ENCODE measurements around the gene TIMM44. TPM values are rescaled to one million over a fixed set of nuclear protein-coding genes. Genes with fewer than 3 reads are reported as not detected.

TIMM44 gene
- total RNA-seq, 1 experiment from 2014 or later, result 72.8 TPM

GRCh38 chr19:7932930-7933300, 10.6 kb downstream of the TIMM44 start:
- H3K27ac ChIP-seq, result no peak overlapping the region
- ChIA-PET POLR2A (ENCODE audit: unreplicated experiment) (no interaction called here), CTCF (no interaction called here)
- no peak for DNase-seq
- H4K20me1 ChIP-seq (ENCODE audit: insufficient read depth), result peaks cover 13% of the 10 kb centered on the region
- TF ChIP-seq EZH2 (IDR thresholded peaks at IDR 0.05; ENCODE audit: low read depth) (no peak), CTCF (conservative IDR thresholded peaks at IDR 0.05) (no peak)
- no peaks in the 10 kb centered on the region for H3K9me2 ChIP-seq (ENCODE audit: insufficient read depth)
- H3K27me3 ChIP-seq (ENCODE audit: insufficient read depth, low read depth), result no peaks in the 10 kb centered on the region
- H3K4me3 ChIP-seq, result no peak overlapping the region
- H3K79me2 ChIP-seq (ENCODE audit: low read depth), result peaks cover 4% of the 10 kb centered on the region
- H3K9me3 ChIP-seq (ENCODE audit: insufficient read depth, low read depth), result no peaks in the 10 kb centered on the region
- no peak overlapping the region for H3K4me2 ChIP-seq
- H3K36me3 ChIP-seq (ENCODE audit: low read depth), result peaks cover 37% of the 10 kb centered on the region
- peaks cover 26% of the 10 kb centered on the region for H3K4me1 ChIP-seq (replicated peaks; ENCODE audit: insufficient read depth)
- no TSS peak for BruUV-seq (replicated peaks)
- intact Hi-C loops (cut with micrococcal nuclease; ENCODE audit: unreplicated experiment), result no loop called here
- peaks cover 37% of the 10 kb centered on the region for H3F3A ChIP-seq (ENCODE audit: insufficient read depth, low read depth)
- H2AFZ ChIP-seq, result no peak overlapping the region

- Histone ChIP-seq H3K4me1 (replicated peaks; ENCODE audit: insufficient read depth) (peaks cover 28% of the 10 kb centered on the region), H3K27ac (no peak overlapping the region), H3K9me3 (ENCODE audit: insufficient read depth, low read depth) (no peaks in the 10 kb centered on the region), H3K9me2 (ENCODE audit: insufficient read depth) (no peaks in the 10 kb centered on the region), H4K20me1 (ENCODE audit: insufficient read depth) (peaks cover 16% of the 10 kb centered on the region), H3K36me3 (ENCODE audit: low read depth) (peaks cover 32% of the 10 kb centered on the region), H2AFZ (no peak overlapping the region), H3F3A (ENCODE audit: insufficient read depth, low read depth) (peaks cover 41% of the 10 kb centered on the region), H3K79me2 (ENCODE audit: low read depth) (peaks cover 1% of the 10 kb centered on the region), H3K4me2 (no peak overlapping the region), H3K27me3 (ENCODE audit: insufficient read depth, low read depth) (no peaks in the 10 kb centered on the region), H3K4me3 (no peak overlapping the region)
- TF ChIP-seq EZH2 (IDR thresholded peaks at IDR 0.05; ENCODE audit: low read depth) (no peak), CTCF (conservative IDR thresholded peaks at IDR 0.05) (no peak)
- ChIA-PET POLR2A (ENCODE audit: unreplicated experiment) (no interaction called here), CTCF (no interaction called here)
- intact Hi-C loops (cut with micrococcal nuclease; ENCODE audit: unreplicated experiment), result no loop called here
- BruUV-seq (replicated peaks), result no TSS peak
- no peak for DNase-seq
Measured at GRCh38 chr19:7932276-7932929, 11.1 kb downstream of the TIMM44 start.

- no TSS peak for BruUV-seq (replicated peaks)
- H3K27ac ChIP-seq, result no peak overlapping the region
- no peaks in the 10 kb centered on the region for H3K79me2 ChIP-seq (ENCODE audit: low read depth)
- peaks cover 28% of the 10 kb centered on the region for H3K4me1 ChIP-seq (replicated peaks; ENCODE audit: insufficient read depth)
- CTCF ChIA-PET, result interaction anchor here (0.6 kb wide), 1 partner anchor 387 kb away, joined by 4 read pairs; no protein-coding TSS in a partner anchor
- no peaks in the 10 kb centered on the region for H3K9me2 ChIP-seq (ENCODE audit: insufficient read depth)
- no peak overlapping the region for H2AFZ ChIP-seq
- H3K27me3 ChIP-seq (ENCODE audit: insufficient read depth, low read depth), result no peaks in the 10 kb centered on the region
- POLR2A ChIA-PET (ENCODE audit: unreplicated experiment), result no interaction called here
- H3K9me3 ChIP-seq (ENCODE audit: insufficient read depth, low read depth), result no peaks in the 10 kb centered on the region
- peaks cover 15% of the 10 kb centered on the region; the same call in 1 of the 2 replicates for H4K20me1 ChIP-seq (ENCODE audit: insufficient read depth)
- no peak for TF ChIP-seq EZH2 (IDR thresholded peaks at IDR 0.05; ENCODE audit: low read depth)
- no peak for TF ChIP-seq CTCF (conservative IDR thresholded peaks at IDR 0.05)
- peaks cover 26% of the 10 kb centered on the region for H3K36me3 ChIP-seq (ENCODE audit: low read depth)
- intact Hi-C loops (cut with micrococcal nuclease; ENCODE audit: unreplicated experiment), result no loop called here
- H3F3A ChIP-seq (ENCODE audit: insufficient read depth, low read depth), result peaks cover 47% of the 10 kb centered on the region
- no peak for DNase-seq
- H3K4me3 ChIP-seq, result no peak overlapping the region
- H3K4me2 ChIP-seq, result no peak overlapping the region
Measured at GRCh38 chr19:7931221-7932061, 12.0 kb downstream of the TIMM44 start.
